A673 (cell line): Measurements from ENCODE around the gene CHMP2A. TPM values are rescaled to one million over a fixed set of nuclear protein-coding genes. Genes with fewer than 3 reads are reported as not detected.

ENCODE experiments used
- BruUV-seq: library from RNA; stranded (reverse); fragments of 400-500 nt; replicated peaks from 2 replicates; lab custom pipeline; 2021; lab: Mats Ljungman, UMichigan
- CTCF ChIA-PET: fragments of 300-600 bp; sonication (Branson Sonifier 250); formaldehyde crosslinking; loops from one replicate; lab custom pipeline; 2022; ENCODE audit warnings: antibody characterized with exemption; lab: Charles Lee
- POLR2A ChIA-PET: fragments of 300-600 bp; sonication (Branson Sonifier 250); formaldehyde crosslinking; loops from one replicate; lab custom pipeline; 2022; ENCODE audit warnings: antibody characterized with exemption; ENCODE audit not compliant: low non-redundant PET; lab: Charles Lee
- DNase-seq: peaks from one replicate; pipeline ENCODE4 v3.0.0-alpha.2; 2015; ENCODE audit warnings: low spot score
- H3K27ac ChIP-seq: fragments of 200-600 bp; sonication (generic); 2 replicates; pipeline ENCODE4 v1.5.1; 2016; ENCODE audit warnings: mixed run types, low read depth, mild to moderate bottlenecking, mixed read lengths, antibody characterized with exemption, low read length; ENCODE audit not compliant: poor library complexity, severe bottlenecking
- H3K27me3 ChIP-seq: fragments of 200-600 bp; sonication (generic); replicated peaks from 2 replicates; pipeline ENCODE4 v1.6.1; 2017; ENCODE audit warnings: mixed run types, low read depth, mild to moderate bottlenecking, mixed read lengths, antibody characterized with exemption, low read length; ENCODE audit not compliant: insufficient read depth, poor library complexity
- H3K36me3 ChIP-seq: fragments of 200-600 bp; sonication (generic); 2 replicates; pipeline ENCODE4 v1.6.1; 2016; ENCODE audit warnings: mixed run types, mild to moderate bottlenecking, mixed read lengths, antibody characterized with exemption, low read length; ENCODE audit not compliant: insufficient read depth, poor library complexity, severe bottlenecking
- H3K4me1 ChIP-seq: fragments of 200-600 bp; sonication (generic); 2 replicates; pipeline ENCODE4 v1.6.1; 2017; ENCODE audit warnings: mixed run types, mild to moderate bottlenecking, mixed read lengths, antibody characterized with exemption, low read length; ENCODE audit not compliant: insufficient read depth, poor library complexity, severe bottlenecking
- H3K4me3 ChIP-seq: fragments of 200-600 bp; sonication (generic); 2 replicates; pipeline ENCODE4 v1.5.1; 2016; ENCODE audit warnings: low read depth, mixed run types, mild to moderate bottlenecking, mixed read lengths, low read length; ENCODE audit not compliant: poor library complexity, severe bottlenecking
- H3K9me3 ChIP-seq: fragments of 200-600 bp; sonication (generic); 2 replicates; pipeline ENCODE4 v1.6.1; 2016; ENCODE audit warnings: mixed run types, low read depth, mild to moderate bottlenecking, mixed read lengths, antibody characterized with exemption, low read length; ENCODE audit not compliant: poor library complexity, severe bottlenecking
- CTCF ChIP-seq: fragments of 300-800, 200-600 bp; sonication (generic); conservative IDR thresholded peaks from 2 replicates; pipeline ENCODE4 v1.5.1; 2017; ENCODE audit warnings: low read depth, mild to moderate bottlenecking, antibody characterized with exemption, low read length, moderate library complexity, mixed read lengths
- EZH2 ChIP-seq: fragments of 200-600 bp; sonication (generic); IDR thresholded peaks from 2 replicates; pipeline ENCODE4 v1.6.1; 2017; ENCODE audit warnings: borderline replicate concordance, low read depth, mild to moderate bottlenecking, mixed read lengths, antibody characterized with exemption, low read length; ENCODE audit not compliant: poor library complexity, severe bottlenecking
- intact Hi-C: fragments of 100-400 bp; cut with micrococcal nuclease; formaldehyde crosslinking; loops from one replicate; pipeline ENCODE4 v1.10.0; 2022; ENCODE audit not compliant: unreplicated experiment
- total RNA-seq: library from RNA; stranded (reverse); gene quantifications from 2 replicates; pipeline ENCODE4 v1.2.3, GENCODE V29; 2021

Gene CHMP2A
- total RNA-seq, 1 experiment from 2014 or later = 57.6 TPM

- Histone ChIP-seq H3K27me3 (no peaks in the 10 kb centered on the region), H3K36me3 (peaks cover 18% of the 10 kb centered on the region), H3K4me1 (peaks cover 23% of the 10 kb centered on the region), H3K4me3 (peak within 1 kb of the TSS; percentile 73), H3K27ac (peak within 1 kb of the TSS; percentile 98), H3K9me3 (no peaks in the 10 kb centered on the region)
- ChIA-PET CTCF (interaction anchor here (0.6 kb wide), 1 partner anchor 44 kb away, joined by 3 read pairs; no protein-coding TSS in a partner anchor), POLR2A (no interaction called here)
- TF ChIP-seq CTCF (no peak), EZH2 (no peak)
- intact Hi-C loops = no loop called here
- no peak for DNase-seq
- BruUV-seq = no TSS peak
Observed at GRCh38 chr19:58558066-58558622, 3.2 kb upstream of the CHMP2A start, which contains the start of gene UBE2M. Gene UBE2M (minus strand): TSS chr19:58558611. CDS start chr19:58558381, 230 bp downstream.

GRCh38 chr19:58557221-58558065 lies 2.5 kb upstream of the CHMP2A start:
- BruUV-seq = no TSS peak
- Histone ChIP-seq H3K4me3 (peak overlapping the region; percentile 73), H3K36me3 (peaks cover 23% of the 10 kb centered on the region), H3K9me3 (no peaks in the 10 kb centered on the region), H3K27ac (peak overlapping the region; percentile 98), H3K4me1 (peaks cover 20% of the 10 kb centered on the region), H3K27me3 (no peaks in the 10 kb centered on the region)
- TF ChIP-seq EZH2 (no peak), CTCF (no peak)
- intact Hi-C loops = no loop called here
- DNase-seq = no peak
- ChIA-PET POLR2A (no interaction called here), CTCF (interaction anchor here (0.6 kb wide), 1 partner anchor 44 kb away, joined by 3 read pairs; no protein-coding TSS in a partner anchor)

GRCh38 chr19:58556622-58557220 lies 1.8 kb upstream of the CHMP2A start:
- H3K9me3 ChIP-seq = no peaks in the 10 kb centered on the region
- H3K36me3 ChIP-seq = peaks cover 24% of the 10 kb centered on the region
- no TSS peak for BruUV-seq
- H3K4me1 ChIP-seq = peaks cover 20% of the 10 kb centered on the region
- intact Hi-C loops = no loop called here
- POLR2A ChIA-PET = no interaction called here
- no peak for TF ChIP-seq CTCF
- TF ChIP-seq EZH2 = no peak
- CTCF ChIA-PET = no interaction called here
- no peaks in the 10 kb centered on the region for H3K27me3 ChIP-seq
- H3K27ac ChIP-seq = peak overlapping the region; percentile 98
- no peak for DNase-seq
- peak overlapping the region; percentile 73 for H3K4me3 ChIP-seq
